Measurements from ENCODE around the gene SLC37A1. TPM values are rescaled to one million over a fixed set of nuclear protein-coding genes. Genes with fewer than 3 reads are reported as not detected.
A peak's percentile ranks its signal among the peaks of the same experiment; 100 is the strongest.

SLC37A1 gene
- total and polyA plus RNA-seq, 4 donors: 2.0 to 7.2 (median 4.3) TPM

GRCh38 chr21:42546433-42546832 is 32.8 kb downstream of the SLC37A1 start:
- H3K27me3 ChIP-seq (ENCODE audit: control insufficient read depth in 4 of 4, insufficient read depth in 4 of 4, low read length in 3 of 4): no peaks in the 10 kb centered on the region
- TF ChIP-seq CTCF (IDR thresholded peaks at IDR 0.05; ENCODE audit: low read depth, low read length, missing input control): no peak
- TF ChIP-seq SP1 (IDR thresholded peaks at IDR 0.05): no peak
- no peak for TF ChIP-seq JUND (IDR thresholded peaks at IDR 0.05)
- no peak for TF ChIP-seq MAX (IDR thresholded peaks at IDR 0.05)
- WGBS: 95% methylated on average over 14 of the region's 14 CpGs
- no peak overlapping the region for H3K27ac ChIP-seq (ENCODE audit: low read depth in 1 of 2, low read length in 2 of 2)
- peaks cover 3 to 19% (median 16%) of the 10 kb centered on the region in 4 donors for H3K36me3 ChIP-seq (ENCODE audit: control insufficient read depth in 4 of 4, insufficient read depth in 3 of 4, low read depth in 1 of 4, low read length in 3 of 4)
- H3K4me3 ChIP-seq (ENCODE audit: low read depth in 1 of 3, low read length in 3 of 3): no peak overlapping the region
- H3K9me3 ChIP-seq (ENCODE audit: control insufficient read depth in 4 of 4, low read length in 3 of 4): no peaks in the 10 kb centered on the region
- no peak overlapping the region for H3K9ac ChIP-seq (ENCODE audit: low read depth in 1 of 2, low read length in 2 of 2)
- DNase-seq (ENCODE audit: low spot score): no peak
- H3K4me1 ChIP-seq (ENCODE audit: control insufficient read depth in 4 of 4, insufficient read depth in 4 of 4, low read length in 3 of 4): no peaks in the 10 kb centered on the region

- Histone ChIP-seq H3K4me1 (ENCODE audit: control insufficient read depth in 4 of 4, insufficient read depth in 4 of 4, low read length in 3 of 4) (no peaks in the 10 kb centered on the region), H3K9me3 (ENCODE audit: control insufficient read depth in 4 of 4, low read length in 3 of 4) (no peaks in the 10 kb centered on the region), H3K27me3 (ENCODE audit: control insufficient read depth in 4 of 4, insufficient read depth in 4 of 4, low read length in 3 of 4) (no peaks in the 10 kb centered on the region), H3K36me3 (ENCODE audit: control insufficient read depth in 4 of 4, insufficient read depth in 3 of 4, low read depth in 1 of 4, low read length in 3 of 4) (peaks cover 3 to 19% (median 16%) of the 10 kb centered on the region in 4 donors), H3K27ac (ENCODE audit: low read depth in 1 of 2, low read length in 2 of 2) (no peak overlapping the region), H3K9ac (ENCODE audit: low read depth in 1 of 2, low read length in 2 of 2) (no peak overlapping the region), H3K4me3 (ENCODE audit: low read depth in 1 of 3, low read length in 3 of 3) (no peak overlapping the region)
- DNase-seq (ENCODE audit: low spot score): peak; percentile 55
- WGBS: 97% methylated on average over 27 of the region's 27 CpGs
- TF ChIP-seq ATF3 (IDR thresholded peaks at IDR 0.05) (no peak), NR2F2 (IDR thresholded peaks at IDR 0.05) (no peak), CTCF (IDR thresholded peaks at IDR 0.05; ENCODE audit: low read depth, low read length, missing input control) (no peak), JUND (IDR thresholded peaks at IDR 0.05) (no peak), SP1 (IDR thresholded peaks at IDR 0.05) (no peak), MAX (IDR thresholded peaks at IDR 0.05) (no peak), TAF1 (conservative IDR thresholded peaks at IDR 0.05) (no peak), RAD21 (IDR thresholded peaks at IDR 0.05) (no peak), EGR1 (IDR thresholded peaks at IDR 0.05; ENCODE audit: low read depth in 2 of 2) (no peak), FOXA1 (IDR thresholded peaks at IDR 0.05) (no peak)
- TF ChIP-seq, protein P1, sequence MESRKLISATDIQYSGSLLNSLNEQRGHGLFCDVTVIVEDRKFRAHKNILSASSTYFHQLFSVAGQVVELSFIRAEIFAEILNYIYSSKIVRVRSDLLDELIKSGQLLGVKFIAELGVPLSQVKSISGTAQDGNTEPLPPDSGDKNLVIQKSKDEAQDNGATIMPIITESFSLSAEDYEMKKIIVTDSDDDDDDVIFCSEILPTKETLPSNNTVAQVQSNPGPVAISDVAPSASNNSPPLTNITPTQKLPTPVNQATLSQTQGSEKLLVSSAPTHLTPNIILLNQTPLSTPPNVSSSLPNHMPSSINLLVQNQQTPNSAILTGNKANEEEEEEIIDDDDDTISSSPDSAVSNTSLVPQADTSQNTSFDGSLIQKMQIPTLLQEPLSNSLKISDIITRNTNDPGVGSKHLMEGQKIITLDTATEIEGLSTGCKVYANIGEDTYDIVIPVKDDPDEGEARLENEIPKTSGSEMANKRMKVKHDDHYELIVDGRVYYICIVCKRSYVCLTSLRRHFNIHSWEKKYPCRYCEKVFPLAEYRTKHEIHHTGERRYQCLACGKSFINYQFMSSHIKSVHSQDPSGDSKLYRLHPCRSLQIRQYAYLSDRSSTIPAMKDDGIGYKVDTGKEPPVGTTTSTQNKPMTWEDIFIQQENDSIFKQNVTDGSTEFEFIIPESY (IDR thresholded peaks at IDR 0.05): no peak
Measured at GRCh38 chr21:42547001-42547905, 33.6 kb downstream of the SLC37A1 start.

Measured in liver (tissue), 9 donors.